HG02571 (cell line): Measurements from ENCODE around the gene AFF1.
"Not testable (repeated sequence)": the region's sequence is repeated elsewhere in the genome, so short reads cannot be mapped to it uniquely, and the experiment has no call there.

Source experiments
- ATAC-seq: cut with Tn5 transposase; IDR thresholded peaks from one replicate; pipeline ENCODE4 v1.9.1; 2021; ENCODE audit warnings: mild to moderate bottlenecking, moderate library complexity; ENCODE audit not compliant: unreplicated experiment

AFF1 gene

DNA sequence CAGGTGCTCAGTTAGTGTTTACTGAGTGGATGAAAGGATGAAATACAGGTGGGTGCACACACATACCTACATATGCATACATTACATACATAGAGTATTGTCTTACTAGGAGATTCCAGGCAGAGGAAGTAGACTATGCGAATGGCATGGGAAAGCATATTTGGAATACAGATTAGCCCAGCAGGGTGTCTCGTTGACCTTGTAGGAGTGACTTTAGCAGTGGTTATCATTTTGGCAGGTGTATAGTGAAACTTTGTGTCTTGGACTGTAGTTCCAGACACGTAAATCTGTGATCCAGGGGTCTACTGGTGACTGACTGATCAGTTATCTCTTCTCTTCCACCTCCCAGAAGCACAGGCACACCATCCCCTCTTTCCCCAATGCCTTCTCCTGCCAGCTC, 199.3 kb downstream of the AFF1 start:
- ATAC-seq = no peak

DNA sequence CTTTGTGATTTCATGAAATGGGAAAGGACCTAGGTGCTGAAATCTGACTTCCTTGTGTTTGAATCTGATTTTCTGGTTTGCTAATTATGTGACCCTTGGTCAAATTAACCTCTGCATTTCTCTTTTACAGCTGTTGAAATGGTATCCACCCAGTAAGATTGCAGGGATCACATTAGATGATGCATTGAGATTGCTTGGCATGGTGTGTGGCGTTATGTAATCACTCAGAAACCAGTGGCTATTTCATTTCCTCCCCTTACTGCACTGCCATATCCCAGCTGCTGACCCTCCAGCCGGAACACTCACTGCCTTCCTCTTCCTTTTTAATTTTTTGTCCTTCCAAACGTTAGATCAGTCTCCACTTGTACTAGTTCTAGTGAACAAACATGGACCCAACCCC, 206.6 kb downstream of the AFF1 start:
- ATAC-seq = no peak

DNA sequence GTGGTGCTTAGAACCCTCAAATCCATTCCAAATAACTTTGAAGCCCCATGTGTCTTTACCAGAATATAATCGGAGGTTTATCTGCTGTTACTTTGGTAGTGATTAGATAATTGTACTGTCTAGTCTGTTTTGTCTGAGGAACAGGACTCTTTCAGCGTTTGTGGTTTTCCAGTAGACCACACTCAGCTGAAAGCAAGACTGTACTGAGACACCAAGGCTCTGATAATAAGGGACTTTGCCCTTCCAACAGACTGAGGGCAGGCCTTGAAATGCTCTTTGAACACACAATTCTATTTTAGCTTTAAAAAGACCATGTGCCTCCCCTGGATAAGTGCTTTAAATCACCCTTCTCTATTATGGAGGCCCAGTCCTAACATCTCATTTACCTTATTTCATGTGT, 209.5 kb downstream of the AFF1 start:
- ATAC-seq = no peak

- not testable (repeated sequence) for ATAC-seq
These were observed 211.1 kb downstream of the AFF1 start for GRCh38 chr4:87145934-87146333.

DNA sequence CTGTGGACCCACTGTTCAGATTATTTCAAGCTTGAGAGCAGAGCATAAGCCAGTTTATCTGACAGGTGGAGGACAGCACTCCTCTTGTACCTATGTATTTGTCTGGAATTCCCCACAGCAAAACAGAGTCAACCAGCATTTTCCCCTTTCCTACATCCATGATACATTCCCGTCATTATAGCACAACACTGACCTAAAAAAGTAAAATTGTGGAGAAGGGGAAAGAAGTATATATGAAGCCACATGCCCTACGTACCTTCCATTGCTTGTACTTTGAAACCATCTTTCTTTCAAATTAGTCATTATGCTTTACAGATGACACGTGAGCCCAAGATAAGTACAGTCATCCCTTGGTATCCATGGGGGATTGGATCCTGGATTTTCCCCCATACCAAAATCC, 212.3 kb downstream of the AFF1 start:
- no peak for ATAC-seq

DNA sequence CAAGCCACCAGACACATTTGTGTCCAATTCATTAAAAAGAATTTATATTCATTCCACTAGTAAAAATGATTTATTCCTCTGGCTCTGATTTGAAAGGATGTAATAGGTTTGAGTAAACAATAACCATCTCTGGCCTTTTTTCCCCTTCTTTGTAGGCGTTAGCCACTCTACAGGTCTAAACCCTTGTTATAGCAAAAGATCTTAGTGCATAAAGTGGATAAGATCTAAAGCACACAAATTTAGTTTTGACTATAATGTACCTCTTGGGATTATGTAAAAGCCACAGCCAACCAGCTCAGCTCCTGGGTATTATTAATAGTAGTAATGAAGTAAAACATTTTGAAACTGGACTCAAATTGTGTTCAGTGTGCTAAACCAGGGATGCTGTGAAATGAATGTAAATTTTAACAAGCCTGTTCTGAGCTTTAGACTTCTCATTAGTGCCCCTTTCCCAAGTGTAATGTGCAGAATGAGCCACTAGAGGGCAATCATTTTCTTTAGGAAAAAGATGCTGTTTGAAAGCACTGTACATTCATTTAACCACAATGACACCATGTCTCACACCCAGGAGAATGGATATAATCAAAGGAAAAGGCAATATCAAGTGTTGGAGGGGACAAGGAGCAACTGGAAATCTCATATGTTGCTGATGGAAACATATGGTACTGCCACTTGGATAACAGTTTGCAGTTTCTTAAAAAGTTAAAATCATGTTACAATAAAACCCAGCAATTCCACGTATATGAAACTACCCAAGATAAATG, 215.9 kb downstream of the AFF1 start:
- peak; percentile 68 for ATAC-seq

GRCh38 chr4:87151730-87152129, 216.9 kb downstream of the AFF1 start:
- no peak for ATAC-seq

- no peak for ATAC-seq
These were observed 217.7 kb downstream of the AFF1 start for GRCh38 chr4:87152310-87153041.

- no peak for ATAC-seq
These were observed 218.5 kb downstream of the AFF1 start for GRCh38 chr4:87153078-87153870.

GRCh38 chr4:87165892-87166291, 231.1 kb downstream of the AFF1 start:
- ATAC-seq = no peak

- no peak for ATAC-seq
These were observed 231.6 kb downstream of the AFF1 start for GRCh38 chr4:87166296-87166854.

- no peak for ATAC-seq
These were observed 237.1 kb downstream of the AFF1 start for GRCh38 chr4:87171944-87172343.

GRCh38 chr4:87174672-87175071, 239.9 kb downstream of the AFF1 start:
- ATAC-seq = no peak

GRCh38 chr4:87179751-87180150, 244.9 kb downstream of the AFF1 start:
- ATAC-seq = no peak

DNA sequence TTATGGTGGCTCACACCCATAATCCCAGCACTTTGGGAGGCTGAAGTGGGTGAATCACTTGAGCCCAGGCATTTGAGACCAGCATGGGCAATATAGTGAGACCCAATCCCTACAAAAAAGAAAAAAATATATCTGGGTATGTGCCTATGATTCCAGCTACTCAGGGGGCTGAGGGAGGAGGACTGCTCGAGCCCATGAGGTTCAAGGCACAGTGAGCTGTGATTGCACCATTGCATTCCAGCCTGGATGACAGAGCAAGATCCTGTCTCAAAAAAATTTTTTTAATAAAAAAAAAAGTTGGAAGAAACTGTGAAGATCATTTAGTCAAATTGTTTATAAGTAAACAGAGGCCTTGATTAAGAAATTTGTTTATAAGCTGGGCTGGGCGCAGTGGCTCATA, 246.0 kb downstream of the AFF1 start:
- no peak for ATAC-seq

DNA sequence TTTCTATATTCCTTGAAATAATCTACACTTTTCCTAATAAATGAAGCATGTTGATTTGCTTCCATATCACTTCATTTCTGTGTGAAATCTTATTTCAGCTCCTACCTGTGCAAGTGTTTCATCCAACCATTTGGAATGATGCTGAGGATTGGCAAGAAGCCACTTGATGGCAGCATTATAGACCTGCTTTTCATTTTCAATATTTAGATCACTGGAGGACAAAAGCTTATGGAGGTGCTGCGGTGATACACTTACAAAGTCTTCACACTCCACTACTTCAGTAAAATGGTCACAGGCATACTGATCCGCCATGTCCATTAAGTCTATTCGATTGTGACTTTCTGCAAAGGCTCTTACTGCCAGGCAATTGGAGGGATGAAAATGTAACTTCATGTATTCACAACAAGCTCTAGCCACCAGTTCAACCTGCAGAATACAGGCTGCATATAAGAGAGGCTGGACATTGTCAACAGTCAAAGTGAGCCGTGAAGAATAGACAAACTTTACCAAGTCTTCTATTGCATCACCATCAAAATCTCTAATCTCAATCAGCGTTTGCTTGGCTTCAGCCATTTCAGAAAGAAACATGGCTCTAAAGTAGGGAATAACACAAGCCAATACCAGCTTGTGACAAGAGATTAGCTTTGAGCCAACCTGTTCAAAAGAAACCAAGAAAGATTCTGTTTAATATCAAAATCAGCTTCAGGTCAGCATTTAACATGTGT, 250.5 kb downstream of the AFF1 start:
- ATAC-seq = no peak

GRCh38 chr4:87188048-87188447, 253.2 kb downstream of the AFF1 start:
- ATAC-seq = no peak

DNA sequence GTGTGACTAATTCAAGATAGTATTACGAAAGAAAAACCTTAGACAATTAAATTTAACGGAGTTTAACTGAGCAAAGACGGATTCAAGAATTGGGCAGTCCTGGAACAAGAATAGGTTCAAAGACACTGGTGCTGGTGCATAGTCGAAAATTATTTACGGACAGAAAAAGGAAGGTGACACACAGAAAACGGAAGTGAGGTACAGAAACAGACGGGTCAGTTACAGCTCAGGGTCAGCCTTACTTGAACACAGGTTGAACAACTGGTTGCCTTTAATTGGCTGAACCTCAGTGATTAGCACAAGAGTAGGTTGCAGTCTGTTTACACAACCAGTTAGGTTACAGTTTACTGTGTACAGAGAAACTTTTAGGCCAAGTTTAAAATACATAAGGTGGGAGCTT, 254.1 kb downstream of the AFF1 start:
- ATAC-seq = no peak
